Esophagus squamous epithelium (tissue), 4 donors: Measurements from ENCODE around the gene ZNF410.

Source experiments
- POLR2A ChIP-seq, 4 donors: fragments of 450-650 bp; IDR thresholded peaks; one replicate each; pipeline ENCODE4 v1.6.1; 2017; ENCODE audit warnings: antibody characterized with exemption in 4 of 4, mild to moderate bottlenecking in 4 of 4, moderate library complexity in 3 of 4
- TF ChIP-seq, protein P1 (sequence below), 6 experiments: fragments of 450-650 bp in 4 of 6; fragments of 200-600 bp in 2 of 6; sonication (generic) in 2 of 6; IDR thresholded peaks; one replicate each; pipeline ENCODE4 v1.5.1; 2016 to 2019; ENCODE audit warnings: antibody characterized with exemption in 6 of 6, mild to moderate bottlenecking in 4 of 6, moderate library complexity in 4 of 6

DNA sequence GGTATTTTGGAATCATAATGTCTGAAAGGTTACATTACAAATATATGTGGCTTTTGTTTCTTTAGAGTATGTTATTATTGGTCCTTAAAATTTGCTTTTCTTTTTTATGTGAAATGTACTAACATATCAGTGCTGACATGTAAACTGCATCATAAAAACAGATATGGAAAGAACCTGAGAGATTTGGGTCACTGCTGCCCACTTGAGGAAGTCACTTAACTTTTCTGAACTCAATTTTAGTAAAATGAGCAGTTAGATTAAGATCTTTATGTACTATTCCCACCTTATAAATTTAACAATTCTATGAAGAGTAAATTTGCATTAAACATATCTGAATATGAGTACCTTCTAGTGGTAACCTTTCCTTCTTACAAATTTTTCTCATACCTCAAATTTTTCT is 27.5 kb upstream of the ZNF410 start:
- TF ChIP-seq, protein P1, sequence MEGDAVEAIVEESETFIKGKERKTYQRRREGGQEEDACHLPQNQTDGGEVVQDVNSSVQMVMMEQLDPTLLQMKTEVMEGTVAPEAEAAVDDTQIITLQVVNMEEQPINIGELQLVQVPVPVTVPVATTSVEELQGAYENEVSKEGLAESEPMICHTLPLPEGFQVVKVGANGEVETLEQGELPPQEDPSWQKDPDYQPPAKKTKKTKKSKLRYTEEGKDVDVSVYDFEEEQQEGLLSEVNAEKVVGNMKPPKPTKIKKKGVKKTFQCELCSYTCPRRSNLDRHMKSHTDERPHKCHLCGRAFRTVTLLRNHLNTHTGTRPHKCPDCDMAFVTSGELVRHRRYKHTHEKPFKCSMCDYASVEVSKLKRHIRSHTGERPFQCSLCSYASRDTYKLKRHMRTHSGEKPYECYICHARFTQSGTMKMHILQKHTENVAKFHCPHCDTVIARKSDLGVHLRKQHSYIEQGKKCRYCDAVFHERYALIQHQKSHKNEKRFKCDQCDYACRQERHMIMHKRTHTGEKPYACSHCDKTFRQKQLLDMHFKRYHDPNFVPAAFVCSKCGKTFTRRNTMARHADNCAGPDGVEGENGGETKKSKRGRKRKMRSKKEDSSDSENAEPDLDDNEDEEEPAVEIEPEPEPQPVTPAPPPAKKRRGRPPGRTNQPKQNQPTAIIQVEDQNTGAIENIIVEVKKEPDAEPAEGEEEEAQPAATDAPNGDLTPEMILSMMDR (IDR thresholded peaks at IDR 0.05), result no peak
- TF ChIP-seq POLR2A (IDR thresholded peaks at IDR 0.05), result no peak
